Umbilical cord (tissue), 2 donors: ENCODE results near the gene ITGAD. TPM values are rescaled to one million over a fixed set of nuclear protein-coding genes. Genes with fewer than 3 reads are reported as not detected.
"Not testable (repeated sequence)": the region's sequence is repeated elsewhere in the genome, so short reads cannot be mapped to it uniquely, and the experiment has no call there.

Experiments
- DNase-seq: peaks from one replicate; pipeline ENCODE4 v3.0.0-alpha.2; 2015; ENCODE audit warnings: low spot score
- total RNA-seq: library from RNA; depleted of rRNA; stranded (reverse); fragments of >200 nt; gene quantifications from one replicate; pipeline ENCODE4 v1.2.3, GENCODE V29; 2014; ENCODE audit warnings: low replicate concordance; ENCODE audit not compliant: insufficient read depth

Gene ITGAD
- total RNA-seq, 1 donor from 2014 or later = not detected

- DNase-seq = no peak
These were observed 10.6 kb downstream of the ITGAD start for GRCh38 chr16:31403590-31404352.

GRCh38 chr16:31404353-31405064 lies 11.4 kb downstream of the ITGAD start:
- no peak for DNase-seq

- DNase-seq = no peak
These were observed 14.3 kb downstream of the ITGAD start for GRCh38 chr16:31407406-31407805.

GRCh38 chr16:31409433-31409832 lies 16.3 kb downstream of the ITGAD start:
- DNase-seq = no peak

GRCh38 chr16:31410082-31410481 lies 16.9 kb downstream of the ITGAD start:
- no peak for DNase-seq

- no peak for DNase-seq
These were observed 18.1 kb downstream of the ITGAD start for GRCh38 chr16:31411024-31411844.

- DNase-seq = no peak
These were observed 19.6 kb downstream of the ITGAD start for GRCh38 chr16:31412750-31413149.

GRCh38 chr16:31413381-31413780 lies 20.2 kb downstream of the ITGAD start:
- DNase-seq = no peak

- DNase-seq = no peak
These were observed 20.8 kb downstream of the ITGAD start for GRCh38 chr16:31413943-31414342.

GRCh38 chr16:31414706-31415105 lies 21.6 kb downstream of the ITGAD start:
- DNase-seq = no peak

- no peak for DNase-seq
These were observed 23.2 kb downstream of the ITGAD start for GRCh38 chr16:31416371-31416770.

- not testable (repeated sequence) for DNase-seq
These were observed 23.9 kb downstream of the ITGAD start for GRCh38 chr16:31417036-31417435.

GRCh38 chr16:31417916-31418315 lies 24.8 kb downstream of the ITGAD start:
- DNase-seq = no peak

- no peak for DNase-seq
These were observed 26.9 kb downstream of the ITGAD start for GRCh38 chr16:31420037-31420436.

GRCh38 chr16:31421587-31421986 lies 28.5 kb downstream of the ITGAD start:
- DNase-seq = no peak

GRCh38 chr16:31423241-31423640 lies 30.1 kb downstream of the ITGAD start:
- no peak for DNase-seq

GRCh38 chr16:31423801-31424200 lies 30.7 kb downstream of the ITGAD start:
- no peak for DNase-seq

- peak; percentile 45 for DNase-seq
These were observed 34.5 kb downstream of the ITGAD start for GRCh38 chr16:31427441-31428278.

- no peak for DNase-seq
These were observed 35.1 kb downstream of the ITGAD start, which contains the start of gene COX6A2 for GRCh38 chr16:31428279-31428597. TSS of gene COX6A2 (minus strand) at chr16:31428360. CDS start at chr16:31428325, 35 bp downstream.

GRCh38 chr16:31428638-31429247 lies 35.6 kb downstream of the ITGAD start:
- DNase-seq = no peak

GRCh38 chr16:31429314-31429713 lies 36.2 kb downstream of the ITGAD start:
- no peak for DNase-seq
